ENCODE measurements around the gene DPEP3. TPM values are rescaled to one million over a fixed set of nuclear protein-coding genes. Genes with fewer than 3 reads are reported as not detected.

Gene DPEP3
- total and polyA plus RNA-seq, 7 donors, result 0.10 to 0.45 (median 0.17) TPM; not detected in 2

- no peak for DNase-seq
- WGBS, 3 donors, result 83 to 86% (median 84%) methylated on average over 12 to 14 of the region's 14 CpGs
- peaks cover 0 to 36% of the 10 kb centered on the region in 2 donors for H3K36me3 ChIP-seq (ENCODE audit: insufficient read depth in 1 of 2, low read depth in 1 of 2)
- intact Hi-C loops (cut with DNase I), result loop anchor here in 1 of 2 donors (10.0 kb wide), 1 partner anchor 405 kb away; the partner anchor contains the start of gene RIPOR1
- H3K4me1 ChIP-seq, result peaks cover 34% of the 10 kb centered on the region
- no peak overlapping the region for H3K4me3 ChIP-seq
- H3K27me3 ChIP-seq (ENCODE audit: insufficient read depth in 3 of 3, low read length in 2 of 3), result no peaks in the 10 kb centered on the region
- H3K9me3 ChIP-seq, result no peaks in the 10 kb centered on the region
- no peak for TF ChIP-seq CTCF (IDR thresholded peaks at IDR 0.05)
- no peak overlapping the region for H3K27ac ChIP-seq
- no peak for ATAC-seq
These were observed 50.1 kb downstream of the DPEP3 start for GRCh38 chr16:67930191-67930590.

- ATAC-seq, result peak; percentile 64 to 79 (median 72)
- Histone ChIP-seq H3K36me3 (ENCODE audit: insufficient read depth in 1 of 2, low read depth in 1 of 2) (peaks cover 0 to 36% of the 10 kb centered on the region in 2 donors), H3K27me3 (ENCODE audit: insufficient read depth in 3 of 3, low read length in 2 of 3) (no peaks in the 10 kb centered on the region), H3K4me3 (no peak overlapping the region), H3K9me3 (no peaks in the 10 kb centered on the region), H3K4me1 (peaks cover 36% of the 10 kb centered on the region), H3K27ac (no peak overlapping the region)
- 45 to 47% (median 46%) methylated on average over 16 of the region's 16 CpGs for WGBS, 3 donors
- DNase-seq, result peak; percentile 75 to 89
- intact Hi-C loops (cut with DNase I), result loop anchor here (1.0 to 10.0 kb wide), 5 partner anchors 46 to 254 kb away; no protein-coding TSS in a partner anchor
- peak; percentile 84 for TF ChIP-seq CTCF (IDR thresholded peaks at IDR 0.05)
These were observed 51.5 kb downstream of the DPEP3 start for GRCh38 chr16:67928561-67929364.

GRCh38 chr16:67928147-67928546 lies 52.2 kb downstream of the DPEP3 start:
- no peak overlapping the region for H3K4me3 ChIP-seq
- peaks cover 0 to 40% of the 10 kb centered on the region in 2 donors for H3K36me3 ChIP-seq (ENCODE audit: insufficient read depth in 1 of 2, low read depth in 1 of 2)
- H3K9me3 ChIP-seq, result no peaks in the 10 kb centered on the region
- no peak for TF ChIP-seq CTCF (IDR thresholded peaks at IDR 0.05)
- peak overlapping the region; percentile 83 for H3K27ac ChIP-seq
- DNase-seq, result no peak
- ATAC-seq, result no peak
- intact Hi-C loops (cut with DNase I), result loop anchor here (1.0 to 10.0 kb wide), 5 partner anchors 45 to 253 kb away; no protein-coding TSS in a partner anchor
- peaks cover 42% of the 10 kb centered on the region for H3K4me1 ChIP-seq
- H3K27me3 ChIP-seq (ENCODE audit: insufficient read depth in 3 of 3, low read length in 2 of 3), result no peaks in the 10 kb centered on the region
- WGBS, 3 donors, result 75 to 83% (median 79%) methylated on average over 7 of the region's 7 CpGs

- no peak for ATAC-seq
- no peak for TF ChIP-seq CTCF (IDR thresholded peaks at IDR 0.05)
- Histone ChIP-seq H3K36me3 (ENCODE audit: insufficient read depth in 1 of 2, low read depth in 1 of 2) (peaks cover 0 to 40% of the 10 kb centered on the region in 2 donors), H3K9me3 (no peaks in the 10 kb centered on the region), H3K4me1 (peaks cover 48% of the 10 kb centered on the region), H3K27me3 (ENCODE audit: insufficient read depth in 3 of 3, low read length in 2 of 3) (no peaks in the 10 kb centered on the region), H3K4me3 (no peak overlapping the region), H3K27ac (peak overlapping the region; percentile 83)
- 85 to 91% (median 86%) methylated on average over 22 of the region's 22 CpGs for WGBS, 3 donors
- intact Hi-C loops (cut with DNase I), result loop anchor here (2.0 to 10.0 kb wide), 3 partner anchors 115 to 255 kb away; no protein-coding TSS in a partner anchor
- DNase-seq, result no peak
These were observed 53.0 kb downstream of the DPEP3 start for GRCh38 chr16:67927131-67927941.
